HCT116 (cell line): ENCODE data around the gene TRAK1. TPM values are rescaled to one million over a fixed set of nuclear protein-coding genes. Genes with fewer than 3 reads are reported as not detected.

Experiments used
- ATAC-seq: fragments of 200-7000 bp; cut with Tn5 transposase; 2 replicates; pipeline ENCODE4 v1.9.1; 2020; ENCODE audit warnings: mild to moderate bottlenecking, moderate library complexity
- BruUV-seq: library from RNA; stranded (reverse); fragments of 400-500 nt; replicated peaks from 2 replicates; lab custom pipeline; 2021; lab: Mats Ljungman, UMichigan
- CTCF ChIA-PET: fragments of 300-600 bp; sonication (Branson Sonifier 250); formaldehyde crosslinking; loops from one replicate; lab custom pipeline; 2021; ENCODE audit warnings: antibody characterized with exemption; lab: Charles Lee
- POLR2A ChIA-PET: fragments of 300-600, 350-600 bp; sonication (Branson Sonifier 250); formaldehyde crosslinking; loops from one replicate; lab custom pipeline; 2021; ENCODE audit warnings: antibody characterized with exemption; lab: Charles Lee
- RAD21 ChIA-PET, 2 experiments: fragments of 300-600 bp; sonication (Branson Sonifier 250); formaldehyde crosslinking; loops; one replicate each; lab custom pipeline; 2023; ENCODE audit warnings: low total read pairs in 2 of 2; ENCODE audit not compliant: uncharacterized antibody in 2 of 2, unreplicated experiment in 2 of 2, low non-redundant PET in 1 of 2; lab: Charles Lee
- DNase-seq: peaks from one replicate; pipeline ENCODE4 v3.0.0-alpha.2; 2010; ENCODE audit warnings: low read depth, low spot score
- H2AFZ ChIP-seq: fragments of 200-600 bp; shearing (Covaris generic), sonication (generic); 2 replicates; pipeline ENCODE4 v1.6.1; 2017; ENCODE audit warnings: low read depth, mixed run types, mixed read lengths, antibody characterized with exemption, low read length; ENCODE audit not compliant: poor library complexity, severe bottlenecking
- H3K27ac ChIP-seq: 2 replicates; pipeline ENCODE4 v1.5.1; 2012; ENCODE audit warnings: low read depth, low read length
- H3K27me3 ChIP-seq: fragments of 200-600 bp; sonication (generic); 2 replicates; pipeline ENCODE4 v1.6.1; 2016; ENCODE audit warnings: mixed run types, low read length, mixed read lengths; ENCODE audit not compliant: insufficient read depth
- H3K36me3 ChIP-seq, 2 experiments: fragments of 200-500 bp in 1 of 2; fragments of 200-600 bp in 1 of 2; sonication (Bioruptor generic) in 1 of 2; sonication (generic) in 1 of 2; 2 replicates each; pipeline versions ENCODE4 v1.5.1 to v1.6.1; 2014 to 2016; ENCODE audit warnings: low read length in 2 of 2, inconsistent platforms in 1 of 2, mixed read lengths in 1 of 2, mixed run types in 1 of 2; ENCODE audit not compliant: insufficient read depth in 2 of 2, control insufficient read depth in 1 of 2
- H3K4me1 ChIP-seq, 2 experiments: fragments of 200-600 bp in 1 of 2; sonication (generic) in 1 of 2; 2 replicates each; pipeline versions ENCODE4 v1.5.1 to v1.6.1; 2012 to 2017; ENCODE audit warnings: low read length in 2 of 2, inconsistent platforms in 1 of 2, mild to moderate bottlenecking in 1 of 2, mixed read lengths in 1 of 2, mixed run types in 1 of 2, moderate library complexity in 1 of 2; ENCODE audit not compliant: insufficient read depth in 2 of 2, control insufficient read depth in 1 of 2
- H3K4me2 ChIP-seq: fragments of 200-600 bp; sonication (generic); 2 replicates; pipeline ENCODE4 v1.6.1; 2017; ENCODE audit warnings: mixed run types, low read length, mixed read lengths
- H3K4me3 ChIP-seq, 2 experiments: fragments of 200-600 bp in 1 of 2; sonication (generic) in 1 of 2; replicated peaks in 1 of 2; 2 replicates each; pipeline ENCODE4 v1.5.1; 2011 to 2016; ENCODE audit warnings: low read length in 2 of 2, control low read depth in 1 of 2, low read depth in 1 of 2, mild to moderate bottlenecking in 1 of 2, mixed read lengths in 1 of 2, mixed run types in 1 of 2
- H3K79me2 ChIP-seq: fragments of 200-600 bp; sonication (generic); 2 replicates; pipeline ENCODE4 v1.6.1; 2017; ENCODE audit warnings: mild to moderate bottlenecking, mixed run types, low read length, moderate library complexity, mixed read lengths; ENCODE audit not compliant: insufficient read depth
- H3K9ac ChIP-seq: fragments of 200-600 bp; sonication (generic); 2 replicates; pipeline ENCODE4 v1.6.1; 2016; ENCODE audit warnings: low read length, mixed read lengths
- H3K9me2 ChIP-seq: fragments of 200-600 bp; sonication (generic), shearing (Covaris generic); 2 replicates; pipeline ENCODE4 v1.6.1; 2017; ENCODE audit warnings: mixed run types, mild to moderate bottlenecking, moderate library complexity; ENCODE audit not compliant: insufficient read depth
- H3K9me3 ChIP-seq, 2 experiments: fragments of 200-500 bp in 1 of 2; fragments of 200-600 bp in 1 of 2; sonication (Bioruptor generic) in 1 of 2; sonication (generic) in 1 of 2; 2 replicates each; pipeline ENCODE4 v1.6.1; 2014 to 2017; ENCODE audit warnings: low read length in 2 of 2, mixed read lengths in 2 of 2, inconsistent platforms in 1 of 2, low read depth in 1 of 2, mild to moderate bottlenecking in 1 of 2, mixed run types in 1 of 2, moderate library complexity in 1 of 2; ENCODE audit not compliant: control insufficient read depth in 1 of 2, insufficient read depth in 1 of 2
- H4K20me1 ChIP-seq: fragments of 200-600 bp; sonication (generic), shearing (Covaris generic); 2 replicates; pipeline ENCODE4 v1.6.1; 2017; ENCODE audit warnings: mixed run types, mild to moderate bottlenecking, moderate library complexity; ENCODE audit not compliant: insufficient read depth
- CBX3 ChIP-seq: IDR thresholded peaks from 2 replicates; pipeline ENCODE4 v1.6.1; 2012; ENCODE audit warnings: low read depth
- CEBPB ChIP-seq: IDR thresholded peaks from 2 replicates; pipeline ENCODE4 v1.6.1; 2012; ENCODE audit warnings: low read depth
- EZH2phosphoT487 ChIP-seq: fragments of 200-600 bp; IDR thresholded peaks from 2 replicates; pipeline ENCODE4 v1.6.1; 2018; ENCODE audit warnings: antibody characterized with exemption, borderline replicate concordance
- JUND ChIP-seq: IDR thresholded peaks from 2 replicates; pipeline ENCODE4 v1.6.1; 2012
- REST ChIP-seq: IDR thresholded peaks from 2 replicates; pipeline ENCODE4 v1.6.1; 2012; ENCODE audit warnings: low read depth
- YY1 ChIP-seq: IDR thresholded peaks from 2 replicates; pipeline ENCODE4 v1.6.1; 2011; ENCODE audit warnings: low read length, low read depth, moderate library complexity, mild to moderate bottlenecking; ENCODE audit not compliant: insufficient replicate concordance; ENCODE audit errors: extremely low read depth
- ZFX ChIP-seq: fragments of 450-650 bp; IDR thresholded peaks from 2 replicates; pipeline ENCODE4 v1.6.1; 2017
- intact Hi-C: fragments of 100-400 bp; cut with micrococcal nuclease; formaldehyde crosslinking; loops from 2 replicates; pipeline ENCODE4 v1.10.0; 2022
- total RNA-seq: library from RNA; stranded (reverse); gene quantifications from one replicate; pipeline ENCODE4 v1.2.1, GENCODE V29; 2021; ENCODE audit not compliant: unreplicated experiment

TRAK1 gene
- total RNA-seq, 1 experiment from 2014 or later, result 25.9 TPM

- POLR2A ChIA-PET, result no interaction called here
- TF ChIP-seq JUND (no peak), CEBPB (no peak), ZFX (no peak), EZH2phosphoT487 (no peak), CBX3 (no peak), REST (no peak), YY1 (no peak)
- no peaks in the 10 kb centered on the region for H3K4me1 ChIP-seq
- H3K79me2 ChIP-seq, result no peaks in the 10 kb centered on the region
- H3K36me3 ChIP-seq, result peaks cover 6 to 10% of the 10 kb centered on the region in 2 experiments; a peak in 3 of 4 replicates
- H3K9ac ChIP-seq, result no peak overlapping the region
- CTCF ChIA-PET, result interaction anchor here (1.9 kb wide), 1 partner anchor 11 kb away, joined by 5 read pairs; no protein-coding TSS in a partner anchor
- no peaks in the 10 kb centered on the region for H4K20me1 ChIP-seq
- H2AFZ ChIP-seq, result no peak overlapping the region
- no peak overlapping the region for H3K4me2 ChIP-seq
- DNase-seq (no peak), ATAC-seq (no peak)
- H3K27me3 ChIP-seq, result no peaks in the 10 kb centered on the region
- BruUV-seq, result no TSS peak
- no peak overlapping the region for H3K27ac ChIP-seq
- RAD21 ChIA-PET, result no interaction called here
- no peaks in the 10 kb centered on the region for H3K9me2 ChIP-seq
- intact Hi-C loops, result no loop called here
- no peaks in the 10 kb centered on the region for H3K9me3 ChIP-seq
- no peak overlapping the region for H3K4me3 ChIP-seq
Measured at GRCh38 chr3:42202217-42202865, 111.2 kb downstream of the TRAK1 start.
